Smooth muscle cell (in vitro differentiated cells): Measurements from ENCODE around the gene UMODL1. TPM values are rescaled to one million over a fixed set of nuclear protein-coding genes. Genes with fewer than 3 reads are reported as not detected.
A peak's percentile ranks its signal among the peaks of the same experiment; 100 is the strongest.

Experiments
- DNase-seq: peaks from one replicate; lab custom pipeline; 2025; ENCODE audit not compliant: unreplicated experiment; lab: John Stamatoyannopoulos, UW
- H2AFZ ChIP-seq: fragments of 200-600 bp; sonication (generic); 2 replicates; pipeline ENCODE4 v1.6.0; 2016; ENCODE audit warnings: antibody characterized with exemption, low read depth, mild to moderate bottlenecking
- H3F3A ChIP-seq: fragments of 200-600 bp; sonication (generic); 2 replicates; pipeline ENCODE4 v1.6.0; 2017; ENCODE audit warnings: antibody characterized with exemption, low read depth
- H3K27ac ChIP-seq: fragments of 200-600 bp; sonication (generic); 2 replicates; pipeline ENCODE4 v1.5.1; 2016; ENCODE audit warnings: low read depth, mild to moderate bottlenecking
- H3K27me3 ChIP-seq: fragments of 200-600 bp; sonication (generic); 2 replicates; pipeline ENCODE4 v1.6.1; 2016; ENCODE audit warnings: low read depth, mild to moderate bottlenecking
- H3K36me3 ChIP-seq: fragments of 200-600 bp; sonication (generic); 2 replicates; pipeline ENCODE4 v1.5.1; 2016; ENCODE audit warnings: low read depth
- H3K4me1 ChIP-seq: fragments of 200-600 bp; sonication (generic); 2 replicates; pipeline ENCODE4 v1.5.1; 2016; ENCODE audit warnings: low read depth
- H3K4me2 ChIP-seq: fragments of 200-600 bp; sonication (generic); 2 replicates; pipeline ENCODE4 v1.6.0; 2016; ENCODE audit warnings: mild to moderate bottlenecking
- H3K4me3 ChIP-seq: fragments of 200-600 bp; sonication (generic); 2 replicates; pipeline ENCODE4 v1.5.1; 2016; ENCODE audit warnings: mild to moderate bottlenecking
- H3K79me2 ChIP-seq: fragments of 200-600 bp; sonication (generic); 2 replicates; pipeline ENCODE4 v1.6.0; 2016; ENCODE audit warnings: low read depth, mild to moderate bottlenecking
- H3K9ac ChIP-seq: fragments of 200-600 bp; sonication (generic); 2 replicates; pipeline ENCODE4 v1.6.0; 2016; ENCODE audit warnings: low read depth
- H3K9me3 ChIP-seq: fragments of 200-600 bp; sonication (generic); replicated peaks from 2 replicates; pipeline ENCODE4 v1.5.1; 2016; ENCODE audit warnings: low read depth
- H4K20me1 ChIP-seq: fragments of 200-600 bp; sonication (generic); 2 replicates; pipeline ENCODE4 v1.6.0; 2016; ENCODE audit warnings: low read depth
- WGBS: methylation state at CpG from one replicate; pipeline ENCODE4 v1.1.7; 2016; ENCODE audit warnings: low lambda C conversion rate; 5-methylcytosine and 5-hydroxymethylcytosine counted together
- polyA plus RNA-seq: library from polyadenylated mRNA; unstranded; fragments of >200 nt; fragmentation: Nextera tagmentation; extraction: Ambion mirVana; gene quantifications from 2 replicates; pipeline ENCODE4 v1.2.1, GENCODE V29; 2016
- total RNA-seq: library from RNA; depleted of rRNA; stranded (reverse); fragments of >200 nt; gene quantifications from 2 replicates; pipeline ENCODE4 v1.2.3, GENCODE V29; 2014
- TF ChIP-seq, protein P1 (sequence below): fragments of 200-600 bp; sonication (generic); IDR thresholded peaks from 2 replicates; pipeline ENCODE4 v1.5.1; 2017; ENCODE audit warnings: borderline replicate concordance, mild to moderate bottlenecking, antibody characterized with exemption; ENCODE audit not compliant: insufficient read depth, poor library complexity, severe bottlenecking

UMODL1 gene
- total and polyA plus RNA-seq, 2 experiments from 2014 or later = 0.14 TPM; not detected in 1

DNA sequence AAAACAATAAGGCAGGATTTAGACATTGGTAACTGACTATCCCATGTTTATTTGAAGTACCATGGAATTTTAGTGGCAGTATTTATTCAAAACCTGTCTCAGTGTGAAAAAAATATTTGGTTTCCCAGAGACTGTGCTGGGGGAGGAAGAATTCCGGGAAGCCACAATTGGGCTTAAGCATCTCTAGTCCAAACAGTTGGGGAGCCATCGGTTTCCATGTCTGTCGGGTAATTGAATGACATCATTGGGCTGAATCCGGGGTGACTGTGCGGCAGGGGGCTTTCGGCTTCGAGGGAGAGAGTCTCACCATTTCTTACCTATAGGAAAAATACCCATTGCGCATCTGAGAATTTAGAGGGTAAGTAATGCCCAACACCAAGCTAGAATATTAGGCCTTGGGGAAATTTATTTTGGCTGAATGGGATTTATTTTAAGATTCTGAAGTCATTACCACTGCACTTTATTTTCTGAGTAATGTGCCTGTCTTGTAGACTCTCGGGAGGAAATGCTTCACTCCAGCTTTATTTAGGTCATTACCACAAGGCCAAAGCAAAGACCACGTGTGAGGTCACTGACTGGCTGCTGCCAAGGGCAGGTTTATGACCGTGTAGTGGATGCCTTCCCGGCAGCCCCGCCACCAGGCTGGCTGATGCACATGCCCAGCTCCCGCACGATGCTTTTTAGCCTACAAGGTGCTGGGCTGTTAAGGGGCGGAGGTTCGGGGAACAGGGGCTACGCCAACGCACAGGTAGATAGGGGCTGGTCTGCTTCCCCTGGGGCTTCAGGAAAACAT, 23.1 kb upstream of the UMODL1 start:
- no peaks in the 10 kb centered on the region for H3K27me3 ChIP-seq
- no peak overlapping the region for H3K4me2 ChIP-seq
- DNase-seq = no peak
- no peaks in the 10 kb centered on the region for H3K79me2 ChIP-seq
- H4K20me1 ChIP-seq = no peaks in the 10 kb centered on the region
- no peaks in the 10 kb centered on the region for H3K9me3 ChIP-seq
- H3K36me3 ChIP-seq = no peaks in the 10 kb centered on the region
- peak overlapping the region; percentile 92 for H3K27ac ChIP-seq
- 56% methylated on average over 19 of the region's 19 CpGs for WGBS
- TF ChIP-seq, protein P1, sequence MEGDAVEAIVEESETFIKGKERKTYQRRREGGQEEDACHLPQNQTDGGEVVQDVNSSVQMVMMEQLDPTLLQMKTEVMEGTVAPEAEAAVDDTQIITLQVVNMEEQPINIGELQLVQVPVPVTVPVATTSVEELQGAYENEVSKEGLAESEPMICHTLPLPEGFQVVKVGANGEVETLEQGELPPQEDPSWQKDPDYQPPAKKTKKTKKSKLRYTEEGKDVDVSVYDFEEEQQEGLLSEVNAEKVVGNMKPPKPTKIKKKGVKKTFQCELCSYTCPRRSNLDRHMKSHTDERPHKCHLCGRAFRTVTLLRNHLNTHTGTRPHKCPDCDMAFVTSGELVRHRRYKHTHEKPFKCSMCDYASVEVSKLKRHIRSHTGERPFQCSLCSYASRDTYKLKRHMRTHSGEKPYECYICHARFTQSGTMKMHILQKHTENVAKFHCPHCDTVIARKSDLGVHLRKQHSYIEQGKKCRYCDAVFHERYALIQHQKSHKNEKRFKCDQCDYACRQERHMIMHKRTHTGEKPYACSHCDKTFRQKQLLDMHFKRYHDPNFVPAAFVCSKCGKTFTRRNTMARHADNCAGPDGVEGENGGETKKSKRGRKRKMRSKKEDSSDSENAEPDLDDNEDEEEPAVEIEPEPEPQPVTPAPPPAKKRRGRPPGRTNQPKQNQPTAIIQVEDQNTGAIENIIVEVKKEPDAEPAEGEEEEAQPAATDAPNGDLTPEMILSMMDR = no peak
- peak overlapping the region; percentile 63 for H3K9ac ChIP-seq
- H3K4me3 ChIP-seq = no peak overlapping the region
- H3F3A ChIP-seq = no peaks in the 10 kb centered on the region
- H2AFZ ChIP-seq = no peak overlapping the region
- no peaks in the 10 kb centered on the region for H3K4me1 ChIP-seq

- Histone ChIP-seq H3K36me3 (no peaks in the 10 kb centered on the region), H3K27ac (peak overlapping the region; percentile 92), H3K9me3 (no peaks in the 10 kb centered on the region), H3K4me1 (no peaks in the 10 kb centered on the region), H3K4me3 (no peak overlapping the region), H3K4me2 (no peak overlapping the region), H4K20me1 (no peaks in the 10 kb centered on the region), H3K79me2 (no peaks in the 10 kb centered on the region), H3K9ac (peak overlapping the region; percentile 59), H3K27me3 (no peaks in the 10 kb centered on the region), H3F3A (no peaks in the 10 kb centered on the region), H2AFZ (no peak overlapping the region)
- DNase-seq = no peak
- 92% methylated on average over 10 of the region's 10 CpGs for WGBS
- TF ChIP-seq, protein P1 = no peak
Observed at GRCh38 chr21:42048870-42049577, 22.1 kb upstream of the UMODL1 start.

DNA sequence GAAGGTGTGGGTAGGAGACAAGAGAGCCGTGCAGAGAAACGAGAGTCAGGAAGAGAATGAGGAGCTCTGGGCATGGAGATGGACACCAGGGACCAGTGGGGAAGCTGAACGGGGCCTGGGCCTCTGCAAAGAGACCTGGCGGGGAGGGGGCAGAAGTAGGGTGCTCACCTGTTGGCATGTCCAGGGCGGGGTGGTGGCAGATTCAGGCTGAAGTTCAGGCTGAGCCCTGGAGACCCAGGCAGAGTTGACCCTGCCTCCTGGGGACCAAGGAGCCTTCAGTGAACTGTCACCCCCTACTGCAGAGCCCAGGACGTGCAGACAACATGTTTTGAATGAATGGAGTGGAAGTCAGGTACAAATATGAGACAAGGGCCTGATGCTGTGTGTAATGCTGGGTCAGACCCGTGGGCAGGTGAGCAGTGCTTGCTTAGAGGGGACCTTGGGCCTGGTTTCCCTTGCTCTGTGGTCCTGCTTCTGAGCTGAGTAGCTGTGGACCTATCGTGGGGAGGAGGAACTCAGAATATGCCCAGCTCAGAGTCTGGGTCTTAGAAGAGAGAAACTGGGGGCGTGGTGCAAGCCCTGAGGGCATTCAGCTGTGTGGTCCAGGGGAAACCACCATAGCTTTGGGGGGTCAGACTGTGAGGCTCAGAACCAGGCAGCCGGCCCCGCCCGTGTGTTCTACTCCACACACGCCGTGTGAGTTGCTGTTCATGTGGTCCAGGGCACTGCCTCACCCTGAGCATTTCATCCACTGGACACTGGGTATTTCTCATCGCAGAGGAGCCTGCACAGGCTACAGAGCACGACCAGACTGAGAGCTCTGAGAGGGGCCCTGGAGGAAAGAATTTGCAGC, 21.3 kb upstream of the UMODL1 start:
- no peak overlapping the region for H3K4me3 ChIP-seq
- TF ChIP-seq, protein P1 = no peak
- no peaks in the 10 kb centered on the region for H3K9me3 ChIP-seq
- no peaks in the 10 kb centered on the region for H4K20me1 ChIP-seq
- H3K4me1 ChIP-seq = no peaks in the 10 kb centered on the region
- H2AFZ ChIP-seq = no peak overlapping the region
- H3K27ac ChIP-seq = no peak overlapping the region
- H3K9ac ChIP-seq = no peak overlapping the region
- H3K27me3 ChIP-seq = no peaks in the 10 kb centered on the region
- H3K36me3 ChIP-seq = no peaks in the 10 kb centered on the region
- WGBS = 87% methylated on average over 16 of the region's 16 CpGs
- no peak for DNase-seq
- H3K79me2 ChIP-seq = no peaks in the 10 kb centered on the region
- H3K4me2 ChIP-seq = no peak overlapping the region
- H3F3A ChIP-seq = no peaks in the 10 kb centered on the region
